Left kidney (tissue), 2 donors: ENCODE data around the gene PITPNM3. TPM values are rescaled to one million over a fixed set of nuclear protein-coding genes. Genes with fewer than 3 reads are reported as not detected.
A peak's percentile ranks its signal among the peaks of the same experiment; 100 is the strongest.

Experiments used
- DNase-seq: peaks from one replicate; pipeline ENCODE4 v3.0.0-alpha.2; 2013
- polyA plus RNA-seq: library from polyadenylated mRNA; unstranded; fragments of 120-200 nt; gene quantifications from one replicate; pipeline ENCODE4 v1.2.1, GENCODE V29; 2013; ENCODE audit not compliant: insufficient read length

The PITPNM3 gene
- polyA plus RNA-seq, 1 donor, result 8.0 TPM

- DNase-seq, result no peak
These were observed 76.6 kb downstream of the PITPNM3 start for GRCh38 chr17:6479622-6480302.

GRCh38 chr17:6478486-6478885 lies 77.9 kb downstream of the PITPNM3 start:
- no peak for DNase-seq

GRCh38 chr17:6477831-6478383 lies 78.4 kb downstream of the PITPNM3 start:
- DNase-seq, result no peak

GRCh38 chr17:6476810-6477179 lies 79.6 kb downstream of the PITPNM3 start:
- DNase-seq, result no peak

GRCh38 chr17:6476076-6476809 lies 80.1 kb downstream of the PITPNM3 start:
- no peak for DNase-seq

GRCh38 chr17:6475411-6475810 lies 80.9 kb downstream of the PITPNM3 start:
- DNase-seq, result no peak

GRCh38 chr17:6474906-6475305 lies 81.4 kb downstream of the PITPNM3 start:
- no peak for DNase-seq

- no peak for DNase-seq
These were observed 82.0 kb downstream of the PITPNM3 start for GRCh38 chr17:6474376-6474775.

- DNase-seq, result peak; percentile 80
These were observed 83.1 kb downstream of the PITPNM3 start for GRCh38 chr17:6473128-6473767.

- no peak for DNase-seq
These were observed 83.8 kb downstream of the PITPNM3 start for GRCh38 chr17:6472517-6472916.

GRCh38 chr17:6471531-6472465 lies 84.6 kb downstream of the PITPNM3 start:
- DNase-seq, result no peak

- no peak for DNase-seq
These were observed 85.4 kb downstream of the PITPNM3 start for GRCh38 chr17:6470751-6471521.

GRCh38 chr17:6470146-6470718 lies 86.1 kb downstream of the PITPNM3 start:
- no peak for DNase-seq

GRCh38 chr17:6468051-6468790 lies 88.1 kb downstream of the PITPNM3 start:
- no peak for DNase-seq

GRCh38 chr17:6467567-6467966 lies 88.8 kb downstream of the PITPNM3 start:
- DNase-seq, result no peak

GRCh38 chr17:6465206-6466003 lies 91.0 kb downstream of the PITPNM3 start:
- no peak for DNase-seq

GRCh38 chr17:6464446-6465041 lies 91.8 kb downstream of the PITPNM3 start:
- no peak for DNase-seq

GRCh38 chr17:6463616-6464445 lies 92.5 kb downstream of the PITPNM3 start:
- no peak for DNase-seq
